NCI-H2227 (cell line): ENCODE measurements around the gene SH2B3.

Source experiments
- DNase-seq: peaks from one replicate; lab custom pipeline; 2025; ENCODE audit not compliant: unreplicated experiment; lab: John Stamatoyannopoulos, UW

The SH2B3 gene

DNA sequence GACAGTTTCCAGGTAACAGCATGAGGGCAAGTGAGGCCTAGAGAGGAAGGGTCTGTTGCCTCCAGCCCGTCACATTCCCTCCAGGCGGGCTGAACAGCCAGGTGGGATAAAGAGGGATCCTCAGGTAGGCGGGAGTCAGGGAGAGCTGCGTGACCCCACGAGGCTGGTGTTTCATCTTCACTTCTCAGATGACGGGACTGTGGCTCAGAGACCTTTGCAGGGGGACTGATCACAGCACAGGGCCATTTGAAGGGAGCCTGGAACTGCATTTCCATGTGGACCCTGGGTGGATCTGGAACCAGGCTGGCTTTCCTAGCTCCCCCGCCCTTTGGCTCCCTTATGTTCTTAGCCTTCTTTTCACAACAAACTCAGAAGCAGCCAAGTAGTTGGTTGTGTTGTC, 37.4 kb downstream of the SH2B3 start:
- DNase-seq: no peak

DNA sequence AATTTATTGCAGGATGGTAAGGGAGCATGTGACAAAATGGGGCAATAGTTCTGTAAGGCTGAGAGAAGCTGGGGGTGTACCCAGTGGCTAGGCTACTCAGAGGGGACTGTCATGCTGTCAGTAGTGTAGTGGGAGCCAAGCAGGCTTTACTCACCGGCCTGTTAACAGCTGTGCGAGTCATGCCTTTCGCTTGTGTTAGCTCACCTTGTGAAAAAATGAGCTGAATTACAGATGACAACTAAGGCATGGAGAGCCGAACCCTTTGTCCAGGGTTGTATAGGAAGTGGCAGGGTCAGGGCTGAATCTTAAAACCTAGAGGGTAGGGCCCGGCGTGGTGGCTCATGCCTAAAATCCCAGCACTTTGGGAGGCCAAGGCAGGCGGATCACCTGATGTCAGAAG, 37.9 kb downstream of the SH2B3 start:
- DNase-seq: no peak

DNA sequence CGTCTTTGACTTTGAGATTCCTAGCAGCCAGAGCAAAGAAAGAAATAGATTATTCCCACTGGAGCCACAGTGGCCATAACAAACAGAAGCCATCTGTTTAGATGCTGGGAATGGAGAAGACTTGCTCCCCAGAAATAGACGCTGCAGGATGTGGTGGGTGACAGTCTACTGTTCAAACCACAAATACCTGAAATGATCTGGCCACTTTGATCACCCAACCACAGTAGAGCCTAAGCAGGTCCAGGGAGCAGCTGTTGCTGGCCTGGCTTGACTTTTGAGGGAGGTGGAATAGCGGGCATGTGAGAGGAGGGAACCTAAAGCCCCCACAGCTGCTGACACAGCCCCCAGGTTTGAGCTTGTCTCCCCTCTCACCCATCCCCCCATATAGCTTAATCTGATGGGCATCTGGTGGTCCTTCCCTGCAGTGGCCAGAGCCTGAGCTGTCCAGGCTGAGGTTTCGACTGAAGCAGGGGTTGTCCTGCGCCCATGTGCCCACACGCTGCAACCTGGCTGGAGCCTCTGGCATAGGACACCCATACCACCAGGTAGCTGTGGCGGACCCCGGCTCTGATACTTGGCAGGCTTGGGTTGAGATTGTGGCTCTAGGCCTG, 38.7 kb downstream of the SH2B3 start:
- DNase-seq: no peak

DNA sequence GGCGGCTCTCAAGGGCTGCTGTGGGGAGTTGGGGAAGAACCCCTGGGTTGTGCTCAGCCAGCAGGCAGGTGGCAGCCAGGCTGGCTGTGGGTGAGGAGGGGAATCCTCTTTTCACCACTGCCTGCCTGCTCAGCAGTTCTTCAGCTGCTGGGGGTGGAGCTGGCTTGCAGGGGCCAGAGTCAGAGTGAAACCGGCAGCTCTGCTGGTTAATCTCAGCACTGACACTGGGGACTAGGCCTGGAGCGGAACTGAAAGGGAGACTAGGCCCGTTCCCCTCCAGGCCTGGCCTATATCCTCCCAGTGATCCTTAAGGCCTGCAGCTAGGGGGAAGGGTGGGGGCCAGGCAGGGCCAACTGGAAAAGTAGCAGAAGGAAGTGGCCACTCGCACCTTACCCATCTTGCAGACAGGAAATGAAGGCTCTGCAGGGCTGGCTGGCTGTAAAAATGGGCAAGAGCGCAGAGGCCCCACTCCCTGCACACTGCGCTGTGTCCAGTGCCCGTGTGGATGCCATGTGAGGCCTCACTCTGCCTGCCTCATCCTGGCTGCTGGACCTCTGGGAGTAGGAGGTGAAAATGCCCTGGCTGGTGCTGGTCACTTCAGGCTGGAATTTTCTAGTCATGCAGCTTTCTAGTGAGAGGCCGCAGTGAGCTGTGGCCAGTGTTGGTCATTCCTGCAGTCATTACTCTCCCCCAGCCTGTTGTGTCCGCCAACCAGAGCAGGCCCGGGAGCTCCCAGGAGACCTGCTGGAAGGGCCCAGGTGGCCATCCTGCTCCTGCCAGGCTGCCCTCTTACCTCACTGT, 39.4 kb downstream of the SH2B3 start:
- no peak for DNase-seq

DNA sequence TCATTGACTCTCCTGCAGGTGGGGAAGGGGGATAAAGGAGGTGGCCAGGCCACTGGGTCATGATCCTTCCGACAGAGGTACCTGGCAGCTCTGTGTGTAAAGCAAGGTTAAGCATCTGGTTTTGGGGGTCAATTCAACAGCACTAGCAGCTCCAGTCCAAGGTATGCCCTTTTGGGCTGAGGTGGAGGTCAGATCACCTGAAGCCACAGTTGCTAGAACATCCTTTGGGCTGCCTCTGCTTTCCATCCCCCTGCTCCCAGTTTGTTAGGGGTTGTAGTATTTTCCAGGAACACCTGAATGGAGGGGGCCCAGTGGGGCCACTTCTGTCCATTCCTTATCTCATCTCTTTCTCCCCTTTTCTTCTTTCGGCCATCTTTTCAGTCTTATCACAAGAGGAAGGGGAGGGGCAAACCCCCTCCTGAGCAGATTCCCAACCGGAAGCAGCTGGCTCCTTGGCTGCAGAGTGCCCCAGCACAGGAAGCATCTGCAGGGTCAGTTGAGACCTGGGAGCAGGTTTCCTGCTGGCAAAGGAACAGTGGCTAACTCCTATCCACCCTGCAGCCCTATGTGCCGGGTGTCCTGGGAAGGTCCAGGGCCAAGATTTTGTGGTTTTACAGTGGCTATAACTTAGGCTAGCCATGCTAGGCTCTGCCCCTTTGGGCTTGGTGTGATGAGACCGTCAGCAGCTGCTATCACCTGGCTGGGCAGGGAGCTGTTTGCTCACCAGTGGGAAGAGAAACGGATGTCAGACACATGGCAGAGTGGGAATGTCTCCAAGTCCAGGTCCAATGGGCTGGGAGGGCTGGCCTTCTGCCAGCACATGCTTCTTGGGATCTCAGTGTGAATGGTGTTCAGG, 40.2 kb downstream of the SH2B3 start:
- peak; percentile 22 for DNase-seq

GRCh38 chr12:111446631-111447570, 41.2 kb downstream of the SH2B3 start:
- no peak for DNase-seq

DNA sequence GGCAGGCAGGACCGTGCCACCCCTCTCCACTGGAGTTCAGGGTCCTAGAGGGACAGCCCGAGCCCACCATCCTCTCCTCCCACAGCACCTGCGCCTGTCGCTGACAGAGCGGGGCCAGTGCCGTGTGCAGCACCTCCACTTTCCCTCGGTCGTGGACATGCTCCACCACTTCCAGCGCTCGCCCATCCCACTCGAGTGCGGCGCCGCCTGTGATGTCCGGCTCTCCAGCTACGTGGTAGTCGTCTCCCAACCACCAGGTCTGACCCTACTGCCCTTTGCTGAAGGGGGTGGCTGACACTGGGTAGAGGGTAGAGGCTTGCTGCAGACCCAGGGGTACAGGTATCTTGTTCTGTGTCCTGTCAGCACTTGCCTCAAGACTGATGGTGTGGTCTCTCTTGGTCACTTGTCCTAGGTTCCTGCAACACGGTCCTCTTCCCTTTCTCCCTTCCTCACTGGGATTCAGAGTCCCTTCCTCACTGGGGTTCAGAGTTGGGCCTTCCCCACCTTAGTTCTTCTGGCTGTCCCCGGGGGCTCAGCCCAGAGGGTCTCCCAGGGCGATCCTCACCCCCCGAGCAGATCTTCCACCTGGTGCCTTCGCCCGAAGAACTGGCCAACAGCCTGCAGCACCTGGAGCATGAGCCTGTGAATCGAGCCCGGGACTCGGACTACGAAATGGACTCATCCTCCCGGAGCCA, 42.0 kb downstream of the SH2B3 start:
- no peak for DNase-seq

DNA sequence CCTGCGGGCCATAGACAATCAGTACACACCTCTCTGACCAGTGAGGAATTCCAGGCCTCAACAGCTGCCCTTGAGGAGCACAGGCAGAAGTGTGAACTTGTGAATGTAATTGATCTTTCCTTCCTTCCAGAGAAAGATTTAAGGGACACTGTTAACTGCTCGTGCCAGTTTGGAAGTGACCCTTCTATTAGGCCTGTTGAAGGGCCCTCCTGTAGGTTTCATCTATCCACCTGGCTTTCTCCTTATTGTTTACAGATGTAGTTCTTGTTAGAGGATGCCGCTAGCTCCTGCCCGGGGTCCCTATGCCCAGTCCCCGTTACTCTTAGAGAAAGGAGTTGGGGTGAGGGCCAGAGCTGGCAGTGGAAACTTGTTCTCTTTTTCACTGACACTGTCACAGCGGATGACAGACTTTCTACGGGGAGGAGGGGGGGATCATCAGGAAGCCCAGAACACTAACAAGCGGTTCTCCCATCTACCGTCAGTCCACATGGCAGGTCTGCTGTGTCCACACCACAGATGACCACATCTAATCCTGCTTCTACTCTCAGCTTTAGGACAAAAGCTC, 42.6 kb downstream of the SH2B3 start:
- no peak for DNase-seq

DNA sequence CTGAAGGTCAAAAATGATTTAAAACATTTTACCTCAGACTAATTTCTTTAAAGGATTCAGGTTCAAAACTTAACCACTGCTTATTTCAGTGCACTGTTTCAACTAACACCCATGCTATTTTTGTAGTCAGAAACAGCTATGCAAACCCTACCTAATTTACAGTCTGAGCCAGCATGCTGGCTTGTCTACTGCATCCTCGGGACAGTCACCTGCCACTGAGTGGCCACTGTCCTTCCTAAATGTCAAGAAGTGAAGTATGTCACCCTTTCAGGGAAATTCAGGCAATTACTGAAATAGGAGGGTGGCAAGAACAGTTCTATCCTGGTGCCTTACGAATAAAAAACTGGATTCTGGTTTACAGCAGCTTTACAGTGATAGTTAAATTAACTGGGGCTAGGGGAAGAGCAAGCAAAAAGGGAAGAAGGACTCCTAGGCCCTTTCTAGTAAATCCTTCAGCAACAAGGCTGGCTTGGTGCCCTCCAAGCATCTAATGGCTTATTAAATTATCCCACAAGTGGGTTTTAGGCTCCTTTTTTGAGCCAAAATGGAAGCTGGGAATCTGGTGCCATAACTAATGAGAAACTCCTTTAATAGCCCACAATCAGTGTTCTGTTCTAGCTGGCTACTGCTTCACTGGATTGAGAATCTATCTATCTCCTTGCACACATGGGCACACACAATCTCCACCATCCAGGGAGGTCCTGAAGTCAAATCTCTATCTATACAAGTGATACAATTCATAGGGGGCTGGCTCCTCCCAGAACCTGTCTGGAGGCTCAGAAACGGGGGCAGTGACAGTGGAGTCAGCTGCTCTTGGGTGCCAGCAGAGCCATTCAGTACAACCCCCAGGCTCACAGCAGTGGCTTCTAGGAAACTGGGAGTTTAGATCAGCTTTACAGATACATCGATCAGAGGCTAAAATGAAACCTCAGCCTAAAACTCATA, 43.4 kb downstream of the SH2B3 start:
- no peak for DNase-seq

DNA sequence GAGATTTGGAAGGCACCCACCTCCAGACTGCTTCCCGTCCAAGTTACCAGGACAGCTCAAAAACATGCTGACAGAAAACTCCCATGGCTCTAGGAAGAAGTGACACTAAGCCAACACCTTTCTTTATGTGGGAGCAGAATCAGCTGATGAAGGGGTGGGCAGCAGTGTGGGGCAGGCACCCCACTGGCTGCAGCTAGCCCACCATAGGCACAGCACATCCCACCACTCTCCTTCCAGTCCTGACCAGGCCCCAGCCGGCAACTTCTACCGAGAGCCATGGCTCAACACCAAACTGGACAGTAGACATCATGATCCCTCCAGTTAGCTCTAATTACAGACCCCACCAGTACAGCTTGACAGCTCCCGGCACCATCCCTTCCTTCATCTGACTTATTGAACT, 45.0 kb downstream of the SH2B3 start:
- DNase-seq: no peak

DNA sequence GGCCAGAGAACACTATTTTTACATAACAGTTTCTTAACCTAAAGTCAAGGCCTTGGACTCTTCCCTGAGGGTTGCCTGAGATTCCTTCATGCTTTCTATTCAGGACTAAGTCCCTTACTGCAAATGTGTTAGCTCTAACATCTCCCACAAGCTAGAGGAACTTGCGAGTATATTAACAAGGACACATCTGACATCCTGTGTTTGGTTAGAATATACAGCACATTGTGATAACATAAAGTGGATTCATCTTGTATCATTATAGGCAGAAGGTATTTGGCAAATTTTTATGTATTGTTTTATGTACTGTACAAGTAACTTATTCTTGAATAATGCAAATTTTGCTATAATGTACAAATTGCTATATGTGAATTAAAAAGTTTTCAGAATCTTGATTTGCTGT, 45.5 kb downstream of the SH2B3 start:
- DNase-seq: no peak

DNA sequence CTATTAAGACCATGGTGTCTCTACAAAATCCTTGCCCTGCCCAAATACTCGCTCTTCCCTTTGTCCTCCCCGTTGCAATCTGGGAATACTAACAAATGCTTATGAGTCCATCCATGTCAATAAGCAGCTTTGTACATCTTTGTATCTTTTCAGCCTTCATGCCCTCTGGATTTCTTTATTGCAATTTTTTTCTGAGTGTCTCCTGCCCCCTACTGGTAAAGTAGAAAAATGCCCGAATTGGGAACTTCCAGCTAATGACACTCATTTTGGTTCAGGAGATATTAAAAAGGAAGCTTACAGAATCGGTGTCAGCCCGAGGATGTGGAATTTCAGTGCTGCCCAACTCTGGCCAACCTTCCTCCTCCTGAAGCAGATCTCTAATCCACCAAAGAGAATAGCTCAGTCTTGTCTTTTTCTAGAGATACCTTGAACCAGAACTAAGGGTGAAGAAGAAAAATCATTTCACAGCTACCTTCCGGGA, 46.0 kb downstream of the SH2B3 start:
- DNase-seq: peak; percentile 67

GRCh38 chr12:111453071-111453989, 47.6 kb downstream of the SH2B3 start:
- no peak for DNase-seq

- no peak for DNase-seq
Measured at GRCh38 chr12:111454311-111454710, 48.6 kb downstream of the SH2B3 start.

DNA sequence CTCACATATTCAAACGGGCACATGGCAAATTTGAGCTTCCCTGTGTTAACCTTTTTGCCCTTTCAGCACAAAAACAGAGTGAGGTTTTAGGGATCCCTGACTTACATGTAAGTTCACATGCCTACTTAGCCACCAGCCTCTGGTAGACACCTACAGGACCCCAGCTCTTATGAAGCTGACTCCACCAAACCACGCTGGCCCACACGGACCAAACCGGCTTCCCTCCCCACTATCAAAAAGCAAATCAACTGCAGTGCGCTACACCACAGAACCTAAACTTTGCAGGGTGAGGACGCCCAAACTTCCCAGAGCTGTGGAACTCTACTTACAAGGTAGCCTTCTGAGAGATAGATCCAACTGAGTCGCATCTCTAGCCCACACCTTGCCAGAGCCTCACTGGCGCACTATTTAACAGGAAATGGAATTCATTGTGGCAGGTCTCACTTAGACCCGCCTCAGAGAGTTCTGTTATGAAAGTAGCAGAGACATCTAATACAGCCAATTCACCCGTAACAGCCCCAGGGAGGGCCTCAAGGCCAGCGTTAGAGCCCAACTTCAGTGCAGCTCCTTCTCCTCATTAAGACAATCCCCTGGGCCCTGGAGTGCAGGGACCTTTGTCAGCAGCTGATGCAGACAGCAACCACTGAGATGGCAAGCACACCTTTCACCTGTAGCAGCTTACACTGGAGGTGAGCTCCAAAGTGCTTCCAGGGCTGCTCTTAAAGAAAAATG, 49.2 kb downstream of the SH2B3 start:
- no peak for DNase-seq

DNA sequence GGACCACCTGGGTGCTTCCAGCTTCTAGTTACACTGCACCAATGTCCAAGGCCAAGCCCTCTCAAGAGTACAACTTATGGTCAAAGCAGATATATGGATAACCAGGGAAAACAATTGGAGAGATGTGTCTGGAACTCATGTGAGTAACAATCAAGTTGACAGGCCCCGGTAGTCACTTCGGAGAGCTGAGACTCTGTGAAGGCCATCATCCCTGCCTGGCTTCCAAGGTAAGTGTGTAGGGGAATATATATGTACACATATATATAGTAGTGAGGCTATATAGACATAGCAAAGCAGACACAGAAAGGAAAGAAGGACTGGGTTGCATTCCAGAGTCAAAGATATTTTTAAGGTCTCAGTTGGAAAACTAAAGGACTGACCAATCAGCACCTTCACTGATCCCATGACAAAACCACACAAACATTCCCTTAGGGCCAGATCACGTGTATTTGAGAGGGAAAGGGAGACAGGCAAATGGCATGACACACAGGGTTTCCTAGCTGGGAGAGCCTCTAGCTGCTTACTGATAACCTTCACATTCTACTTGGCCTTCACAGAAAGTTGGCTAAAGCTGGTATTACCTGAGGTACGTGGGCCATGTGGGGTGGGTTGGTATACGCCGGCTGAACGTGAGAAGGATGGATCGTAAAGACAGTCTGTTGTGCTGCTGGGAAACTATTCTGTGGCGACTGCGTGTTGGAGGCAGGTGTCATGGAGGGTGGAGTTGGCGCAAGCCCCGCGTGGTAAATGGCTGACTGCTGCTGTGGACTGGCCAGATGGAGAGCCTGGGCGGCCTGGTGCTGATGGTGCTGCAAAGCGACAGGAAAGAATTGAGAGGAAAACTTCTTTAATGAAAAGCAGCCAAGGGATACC, 50.0 kb downstream of the SH2B3 start:
- no peak for DNase-seq
